Cerebellar cortex (tissue), 1 donor: Measurements from ENCODE around the gene NDUFAF3.
"Not testable (repeated sequence)": the region's sequence is repeated elsewhere in the genome, so short reads cannot be mapped to it uniquely, and the experiment has no call there.

ENCODE experiments used
- DNase-seq: peaks from one replicate; pipeline ENCODE4 v3.0.0-alpha.2; 2015; ENCODE audit warnings: low spot score

NDUFAF3 gene

DNA sequence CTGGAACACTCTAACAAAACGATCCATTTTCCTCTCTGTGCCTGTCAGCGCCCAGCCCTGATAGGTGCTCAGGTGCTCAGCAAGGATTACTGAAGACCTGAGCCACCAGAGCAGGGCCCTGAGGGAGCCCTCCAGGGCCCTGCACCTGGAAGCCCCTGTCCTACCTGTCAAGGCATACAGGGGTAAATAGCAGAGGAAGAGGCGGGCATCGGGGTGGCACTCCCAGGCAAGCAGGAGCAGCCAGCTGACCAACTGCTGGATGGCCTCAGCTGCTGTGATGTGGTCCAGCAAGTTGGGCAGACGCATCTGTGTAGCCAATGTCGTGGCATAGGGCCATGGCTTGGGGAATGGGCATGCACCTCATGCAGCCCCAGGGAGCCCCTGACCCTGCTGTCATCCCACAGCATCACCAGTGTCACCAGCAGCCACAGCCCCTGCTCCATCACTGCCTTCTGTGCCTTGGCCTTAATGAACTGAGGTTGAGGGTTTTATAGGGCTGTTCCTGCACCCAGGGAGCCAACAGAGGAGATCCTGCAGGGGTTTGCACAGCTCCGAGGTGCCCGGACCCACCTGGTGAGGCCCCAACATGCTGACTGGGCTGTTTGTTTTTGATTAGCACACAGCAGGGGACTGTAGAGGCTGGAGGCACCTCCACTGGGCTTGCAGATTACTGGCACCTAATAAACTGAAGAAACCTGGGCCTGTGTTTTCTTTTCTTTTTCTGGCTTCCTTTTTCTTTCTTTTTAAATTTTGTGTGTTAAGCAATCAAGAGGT, 22.6 kb upstream of the NDUFAF3 start:
- no peak for DNase-seq

DNA sequence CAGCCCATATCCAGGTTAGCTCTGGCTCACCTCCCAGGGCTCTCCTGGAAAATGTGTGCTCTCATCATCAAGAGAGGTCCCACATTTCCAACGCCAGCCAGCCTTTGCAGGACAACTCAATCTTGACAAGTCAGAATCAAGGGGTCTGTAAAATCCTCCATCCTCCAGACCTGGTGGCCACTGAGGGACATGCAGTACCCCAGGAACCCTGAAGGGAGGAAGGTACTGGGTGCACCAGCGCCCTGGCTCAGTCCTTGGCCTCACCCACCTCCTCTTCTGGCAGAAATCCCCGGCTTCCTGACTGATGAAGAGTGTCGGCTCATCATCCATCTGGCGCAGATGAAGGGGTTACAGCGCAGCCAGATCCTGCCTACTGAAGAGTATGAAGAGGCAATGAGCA, 20.8 kb upstream of the NDUFAF3 start:
- no peak for DNase-seq

- no peak for DNase-seq
These were observed 17.3 kb upstream of the NDUFAF3 start for GRCh38 chr3:49004352-49005302.

- DNase-seq = no peak
These were observed 16.6 kb upstream of the NDUFAF3 start for GRCh38 chr3:49005303-49005680.

DNA sequence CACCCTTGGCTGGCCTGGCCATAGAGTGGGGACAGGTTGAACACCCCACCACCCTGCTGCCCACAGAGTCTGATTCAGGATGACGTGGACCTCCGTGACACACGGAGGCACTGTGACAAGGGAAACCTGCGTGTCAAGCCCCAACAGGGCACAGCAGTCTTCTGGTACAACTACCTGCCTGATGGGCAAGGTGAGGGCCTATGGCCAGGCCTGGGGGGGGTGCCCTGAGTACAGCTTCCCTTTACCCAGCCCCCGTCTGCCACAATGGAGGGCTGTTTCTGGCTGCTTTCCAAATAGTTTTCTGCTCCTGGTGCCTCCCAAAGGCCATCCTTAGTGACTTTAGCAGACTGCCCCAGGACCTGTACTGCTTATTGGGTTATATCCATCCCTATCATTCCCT, 15.9 kb upstream of the NDUFAF3 start:
- DNase-seq = no peak

GRCh38 chr3:49006408-49007067, 15.4 kb upstream of the NDUFAF3 start:
- DNase-seq = no peak

DNA sequence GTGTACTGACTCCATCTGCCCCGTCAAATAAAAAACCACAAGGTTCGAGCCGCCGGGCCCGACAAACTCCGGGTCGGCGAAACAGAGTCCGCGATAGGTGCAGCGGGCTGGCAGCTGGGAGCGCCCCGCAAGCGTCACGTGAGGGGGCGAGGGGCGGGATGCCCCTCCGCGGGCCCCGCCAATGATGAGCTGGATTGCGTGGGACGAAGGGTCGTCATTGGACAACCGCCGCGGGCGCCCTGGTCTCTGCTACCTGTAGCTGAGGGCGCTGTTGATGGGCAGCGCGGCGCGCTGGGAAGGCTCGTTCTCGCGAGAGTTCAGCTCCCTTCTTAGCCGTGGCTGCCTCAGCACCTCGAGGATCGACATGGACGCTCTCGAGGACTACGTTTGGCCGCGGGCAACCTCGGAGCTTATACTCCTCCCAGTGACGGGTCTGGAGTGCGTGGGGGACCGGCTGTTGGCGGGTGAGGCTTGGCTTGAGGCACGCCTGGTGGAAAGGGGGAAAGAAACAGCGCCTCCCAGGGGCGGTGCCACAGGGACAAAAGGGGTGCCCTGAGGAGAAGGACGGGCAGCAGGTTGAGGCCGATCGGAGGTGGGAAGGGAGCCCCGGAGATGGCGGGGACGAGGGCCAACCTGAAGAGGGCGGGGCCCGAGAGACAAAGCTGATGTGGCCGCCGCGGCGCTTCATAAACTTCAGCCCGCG, 14.7 kb upstream of the NDUFAF3 start, which contains the start of gene WDR6:
Gene WDR6, plus strand, starts transcription at position 324 of the 703 bp plus-strand sequence. Its CDS starts 41 bp downstream, at position 365.
- peak; percentile 98 for DNase-seq

DNA sequence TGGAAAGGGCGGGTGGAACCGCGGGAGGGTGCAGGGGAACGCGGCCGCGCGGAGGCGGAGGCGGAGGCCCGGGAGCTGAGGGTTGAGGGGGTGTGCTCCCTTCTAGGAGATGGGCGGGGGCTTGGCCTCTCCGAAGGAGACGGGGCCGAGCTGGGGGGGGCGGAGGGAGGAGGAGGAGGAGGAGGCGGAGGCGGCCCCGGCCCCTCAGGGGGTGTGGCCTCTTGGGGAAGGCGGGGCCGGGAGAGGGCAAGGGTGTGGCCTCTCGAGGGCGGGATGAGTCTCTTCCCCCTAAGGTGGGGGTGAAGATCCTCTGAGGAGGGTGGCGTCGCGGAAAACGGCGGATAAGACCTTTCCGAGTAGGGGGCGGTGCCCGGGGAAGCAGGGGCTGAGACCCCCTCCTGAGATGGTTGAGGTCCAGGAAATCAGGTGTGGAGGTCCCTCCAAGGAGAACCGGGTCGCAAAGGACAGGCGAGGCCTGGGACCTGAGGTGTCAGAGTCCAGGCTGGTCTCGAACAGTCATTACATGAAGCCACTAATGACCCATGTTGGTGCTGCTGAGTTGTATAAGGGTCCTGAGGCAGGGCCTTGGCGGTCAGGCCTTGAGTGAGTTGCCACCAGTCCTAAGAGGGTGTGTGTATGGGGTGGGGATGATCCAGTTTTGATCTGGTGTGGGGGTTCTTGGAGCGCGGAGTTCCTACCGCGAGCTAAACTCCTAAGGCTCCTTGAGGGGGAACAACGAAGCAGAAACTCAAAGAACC, 14.0 kb upstream of the NDUFAF3 start:
- DNase-seq = peak; percentile 77

GRCh38 chr3:49008627-49009026, 13.3 kb upstream of the NDUFAF3 start:
- not testable (repeated sequence) for DNase-seq

- DNase-seq = no peak
These were observed 12.5 kb upstream of the NDUFAF3 start for GRCh38 chr3:49009396-49009795.

DNA sequence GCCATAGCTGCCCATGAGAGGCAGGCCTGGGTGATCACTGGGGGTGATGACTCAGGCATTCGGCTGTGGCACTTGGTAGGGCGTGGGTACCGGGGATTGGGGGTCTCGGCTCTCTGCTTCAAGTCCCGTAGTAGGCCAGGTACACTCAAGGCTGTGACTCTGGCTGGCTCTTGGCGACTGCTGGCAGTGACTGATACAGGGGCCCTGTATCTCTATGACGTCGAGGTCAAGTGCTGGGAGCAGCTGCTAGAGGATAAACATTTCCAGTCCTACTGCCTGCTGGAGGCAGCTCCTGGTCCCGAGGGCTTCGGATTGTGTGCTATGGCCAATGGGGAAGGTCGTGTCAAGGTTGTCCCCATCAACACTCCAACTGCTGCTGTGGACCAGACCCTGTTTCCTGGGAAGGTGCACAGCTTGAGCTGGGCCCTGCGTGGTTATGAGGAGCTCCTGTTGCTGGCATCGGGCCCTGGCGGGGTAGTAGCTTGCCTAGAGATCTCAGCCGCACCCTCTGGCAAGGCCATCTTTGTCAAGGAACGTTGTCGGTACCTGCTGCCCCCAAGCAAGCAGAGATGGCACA, 9.4 kb upstream of the NDUFAF3 start:
- no peak for DNase-seq

DNA sequence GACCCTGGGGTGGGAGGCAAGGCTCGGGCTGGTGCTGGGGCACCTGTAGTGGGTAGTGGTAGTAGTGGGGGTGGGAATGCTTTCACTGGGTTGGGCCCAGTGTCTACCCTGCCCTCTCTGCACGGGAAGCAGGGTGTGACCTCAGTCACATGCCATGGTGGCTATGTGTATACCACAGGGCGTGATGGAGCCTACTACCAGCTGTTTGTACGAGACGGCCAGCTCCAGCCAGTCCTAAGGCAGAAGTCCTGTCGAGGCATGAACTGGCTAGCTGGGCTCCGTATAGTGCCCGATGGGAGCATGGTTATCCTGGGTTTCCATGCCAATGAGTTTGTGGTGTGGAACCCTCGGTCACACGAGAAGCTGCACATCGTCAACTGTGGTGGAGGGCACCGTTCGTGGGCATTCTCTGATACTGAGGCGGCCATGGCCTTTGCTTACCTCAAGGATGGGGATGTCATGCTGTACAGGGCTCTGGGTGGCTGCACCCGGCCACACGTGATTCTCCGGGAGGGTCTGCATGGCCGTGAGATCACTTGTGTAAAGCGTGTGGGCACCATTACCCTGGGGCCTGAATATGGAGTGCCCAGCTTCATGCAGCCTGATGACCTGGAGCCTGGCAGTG, 8.7 kb upstream of the NDUFAF3 start:
- no peak for DNase-seq

DNA sequence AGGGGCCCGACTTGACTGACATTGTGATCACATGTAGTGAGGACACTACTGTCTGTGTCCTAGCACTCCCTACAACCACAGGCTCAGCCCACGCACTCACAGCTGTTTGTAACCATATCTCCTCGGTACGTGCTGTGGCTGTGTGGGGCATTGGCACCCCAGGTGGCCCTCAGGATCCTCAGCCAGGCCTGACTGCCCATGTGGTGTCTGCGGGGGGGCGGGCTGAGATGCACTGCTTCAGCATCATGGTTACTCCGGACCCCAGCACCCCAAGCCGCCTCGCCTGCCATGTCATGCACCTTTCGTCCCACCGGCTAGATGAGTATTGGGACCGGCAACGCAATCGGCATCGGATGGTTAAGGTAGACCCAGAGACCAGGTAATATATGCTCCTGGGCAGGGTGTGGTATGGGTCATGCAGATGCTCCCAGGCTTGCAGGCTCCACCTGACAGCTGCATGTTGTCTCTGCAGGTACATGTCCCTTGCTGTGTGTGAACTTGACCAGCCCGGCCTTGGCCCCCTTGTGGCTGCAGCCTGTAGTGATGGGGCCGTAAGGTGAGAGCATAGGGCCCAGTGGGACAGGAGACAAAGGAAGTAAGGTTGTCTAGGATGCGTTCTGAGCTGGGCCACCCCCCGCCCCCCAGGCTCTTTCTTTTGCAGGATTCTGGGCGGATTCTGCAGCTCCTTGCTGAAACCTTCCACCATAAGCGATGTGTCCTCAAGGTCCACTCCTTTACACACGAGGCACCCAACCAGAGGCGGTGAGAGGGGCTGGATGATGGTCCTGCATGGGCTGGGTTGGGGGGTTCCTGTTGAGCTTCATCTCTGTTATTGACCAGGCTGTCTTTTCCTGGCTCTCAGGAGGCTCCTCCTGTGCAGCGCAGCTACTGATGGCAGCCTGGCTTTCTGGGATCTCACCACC, 7.9 kb upstream of the NDUFAF3 start:
- no peak for DNase-seq

DNA sequence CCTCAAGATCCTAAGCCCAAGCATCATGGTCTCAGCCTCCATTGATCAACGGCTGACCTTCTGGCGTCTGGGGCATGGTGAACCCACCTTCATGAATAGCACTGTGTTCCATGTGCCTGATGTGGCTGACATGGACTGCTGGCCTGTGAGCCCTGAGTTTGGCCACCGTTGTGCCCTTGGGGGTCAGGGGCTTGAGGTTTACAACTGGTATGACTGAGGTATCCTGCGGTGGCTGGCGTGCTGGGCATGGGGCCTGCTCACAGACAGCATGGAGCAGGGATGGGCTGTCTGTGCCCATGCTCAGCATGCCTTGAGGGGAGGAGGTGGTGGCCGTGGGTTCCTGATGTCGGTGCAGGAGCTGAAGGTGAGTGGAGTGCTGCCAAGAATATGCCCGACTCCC, 6.8 kb upstream of the NDUFAF3 start:
- no peak for DNase-seq

DNA sequence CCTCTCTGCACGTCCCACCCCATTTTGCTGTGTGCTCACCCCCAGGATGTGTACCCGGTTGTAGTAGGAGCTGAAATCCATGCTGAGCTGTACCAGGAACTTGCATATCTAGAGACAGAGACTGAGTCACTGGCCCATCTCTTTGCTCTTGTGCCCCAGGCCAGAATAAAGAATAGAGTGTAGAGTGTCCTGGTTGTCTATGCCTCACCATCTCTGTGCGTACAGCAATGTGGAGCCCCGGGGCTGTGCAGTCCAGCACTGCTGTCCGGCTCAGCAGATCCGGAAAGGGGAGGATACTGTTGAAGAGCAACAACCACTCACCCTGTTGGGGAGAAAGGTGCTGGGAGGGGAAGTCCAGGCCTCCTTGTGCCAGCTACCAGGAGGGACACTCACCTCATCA, 6.2 kb upstream of the NDUFAF3 start:
- DNase-seq = no peak

GRCh38 chr3:49016414-49017228, 5.3 kb upstream of the NDUFAF3 start:
- no peak for DNase-seq

DNA sequence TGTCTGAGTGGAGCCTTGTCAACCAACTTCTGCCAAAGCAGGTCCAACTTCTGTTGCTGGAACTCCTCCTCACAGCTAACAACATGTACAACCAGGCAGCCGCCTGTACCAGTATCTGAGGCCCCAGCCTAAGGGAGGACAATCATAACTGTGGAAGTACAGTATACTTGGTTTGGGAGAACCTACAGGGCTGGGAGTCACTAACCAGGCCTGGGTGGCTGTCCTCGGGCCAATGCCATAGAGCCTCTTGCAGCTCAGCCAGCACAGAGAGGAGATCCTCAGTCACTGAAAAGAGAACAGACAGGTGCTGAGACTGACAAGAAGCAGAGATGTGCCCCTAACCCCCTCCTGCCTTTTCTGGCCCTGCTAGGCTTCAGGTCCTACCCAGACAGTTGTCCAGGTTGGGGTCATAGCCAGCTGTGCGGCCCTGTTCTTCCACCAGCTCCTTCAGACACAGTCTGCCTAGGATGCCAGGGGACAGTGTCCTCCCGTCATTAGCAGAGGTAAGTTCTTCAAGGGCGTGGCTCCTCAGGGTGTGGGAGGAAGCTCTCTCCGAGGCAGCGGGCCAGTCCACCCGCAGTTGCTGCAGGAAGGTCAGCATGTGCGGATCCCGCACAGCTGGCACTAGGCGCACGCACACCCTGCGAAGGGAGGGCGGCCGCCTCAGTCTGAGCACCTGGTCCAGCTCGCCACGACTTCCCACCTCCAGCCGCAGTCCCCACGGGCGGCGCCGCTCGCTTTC, 4.5 kb upstream of the NDUFAF3 start:
- no peak for DNase-seq
